ENCODE data around the gene SERAC1.

SERAC1 gene

DNA sequence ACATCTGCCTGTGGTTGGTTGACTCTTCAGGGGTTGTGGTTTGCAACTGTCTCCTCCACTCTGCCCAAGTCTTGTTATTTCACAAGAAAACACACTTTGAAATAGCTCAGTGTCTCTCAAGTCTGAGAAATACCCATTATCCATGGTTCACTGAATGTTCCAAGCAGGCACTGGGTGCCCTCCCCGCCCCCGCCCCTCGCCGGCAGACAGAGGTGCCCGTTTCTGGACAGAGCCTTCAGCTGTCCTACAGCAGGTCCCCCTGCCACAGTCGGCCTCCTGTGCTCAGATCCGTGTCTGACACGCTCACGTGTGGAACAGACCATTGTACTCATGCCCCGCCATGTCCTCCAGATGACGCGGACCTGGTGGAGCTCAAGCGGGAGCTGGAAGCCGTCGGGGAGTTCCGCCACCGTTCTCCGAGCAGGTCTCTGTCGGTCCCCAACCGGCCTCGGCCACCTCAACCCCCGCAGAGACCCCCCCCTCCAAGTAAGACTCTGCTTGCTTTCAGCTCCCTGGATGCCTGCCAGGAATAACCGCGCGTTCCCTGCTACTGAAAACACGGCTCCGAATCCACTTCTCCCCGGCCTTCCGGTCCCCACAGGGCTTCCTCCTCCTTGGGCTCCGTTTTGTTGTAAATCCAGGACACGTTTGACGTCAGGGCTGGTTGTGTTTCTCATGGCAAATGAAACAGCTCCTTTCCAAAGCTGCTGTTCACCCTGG is 81.4 kb downstream of the SERAC1 start:
- H3K27me3 ChIP-seq (ENCODE audit: insufficient read depth, low read length) = no peaks in the 10 kb centered on the region
- H3K9ac ChIP-seq (ENCODE audit: low read depth, low read length) = no peak overlapping the region
- H3K4me1 ChIP-seq (ENCODE audit: insufficient read depth, low read length) = no peaks in the 10 kb centered on the region
- no peak overlapping the region for H3K4me3 ChIP-seq (ENCODE audit: low read length)
- no peaks in the 10 kb centered on the region for H3K9me3 ChIP-seq (ENCODE audit: insufficient read depth, low read depth, low read length)
- H3K36me3 ChIP-seq (ENCODE audit: insufficient read depth, low read depth, low read length) = peaks cover 9% of the 10 kb centered on the region
- H3K27ac ChIP-seq (ENCODE audit: low read length) = no peak overlapping the region

DNA sequence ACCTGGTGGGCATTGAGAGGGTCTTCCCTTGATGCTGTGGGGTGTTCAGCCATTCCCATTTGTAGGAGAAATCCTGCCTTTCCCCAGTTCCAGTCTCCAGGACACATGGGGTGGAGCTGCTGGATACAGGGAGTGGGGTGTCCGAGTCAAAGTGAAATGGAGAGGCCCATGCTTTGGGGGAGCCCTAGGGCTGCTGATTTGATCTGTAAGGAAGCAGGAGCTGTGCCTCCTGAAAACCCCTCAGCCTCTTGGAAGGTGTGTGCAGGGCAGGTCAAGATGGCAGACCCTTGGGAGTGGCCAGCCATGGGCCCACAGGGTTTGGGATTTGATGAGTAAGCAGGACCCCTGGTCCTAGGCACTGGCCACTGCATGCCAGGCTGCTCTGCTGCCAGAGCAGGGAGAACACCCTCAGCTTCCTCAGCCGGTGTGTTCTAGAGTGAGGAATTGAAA is 82.0 kb downstream of the SERAC1 start:
- Histone ChIP-seq H3K4me3 (ENCODE audit: low read length) (no peak overlapping the region), H3K27ac (ENCODE audit: low read length) (no peak overlapping the region), H3K9me3 (ENCODE audit: insufficient read depth, low read depth, low read length) (no peaks in the 10 kb centered on the region), H3K9ac (ENCODE audit: low read depth, low read length) (no peak overlapping the region), H3K36me3 (ENCODE audit: insufficient read depth, low read depth, low read length) (peaks cover 15% of the 10 kb centered on the region), H3K4me1 (ENCODE audit: insufficient read depth, low read length) (no peaks in the 10 kb centered on the region), H3K27me3 (ENCODE audit: insufficient read depth, low read length) (no peaks in the 10 kb centered on the region)

DNA sequence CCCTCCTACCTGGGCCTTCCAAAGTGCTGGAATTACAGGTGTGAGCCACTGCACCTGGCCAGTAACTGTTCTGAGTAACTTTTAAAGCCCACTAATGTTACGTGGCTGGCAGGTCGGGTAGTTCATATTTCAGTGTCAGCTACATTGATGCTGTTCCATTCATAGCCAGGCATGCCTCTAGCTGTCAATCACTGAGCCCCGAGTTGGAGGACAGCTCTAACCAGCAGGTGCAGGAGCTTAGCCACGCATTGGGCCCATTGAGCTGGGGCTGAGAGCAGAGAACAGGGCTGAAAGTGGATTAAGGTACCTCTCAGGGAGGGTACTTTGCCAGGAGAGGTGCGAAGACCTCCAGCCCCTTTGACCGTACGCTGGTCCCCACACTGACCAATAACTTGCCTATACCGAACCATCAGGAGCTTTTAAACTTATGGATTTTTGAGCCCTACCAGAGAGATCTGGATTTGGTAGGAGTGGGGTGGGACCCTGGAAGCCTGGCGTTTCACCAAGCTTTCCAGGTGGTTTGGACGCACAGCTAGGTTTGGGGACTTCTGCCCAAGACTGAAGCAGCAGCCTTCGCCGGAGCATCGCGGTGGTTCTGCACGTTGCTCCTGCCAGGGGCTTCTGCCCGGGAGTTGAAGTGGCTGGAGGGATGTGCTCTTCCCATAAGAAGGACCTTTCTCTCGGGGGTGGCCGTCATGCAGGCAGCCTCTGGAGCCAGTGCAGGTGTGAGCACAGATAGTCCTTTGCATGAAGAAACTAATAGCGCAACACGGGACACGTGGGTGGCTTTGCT is 82.6 kb downstream of the SERAC1 start:
- H3K4me3 ChIP-seq (ENCODE audit: low read length) = no peak overlapping the region
- no peaks in the 10 kb centered on the region for H3K4me1 ChIP-seq (ENCODE audit: insufficient read depth, low read length)
- peaks cover 19% of the 10 kb centered on the region for H3K36me3 ChIP-seq (ENCODE audit: insufficient read depth, low read depth, low read length)
- H3K27me3 ChIP-seq (ENCODE audit: insufficient read depth, low read length) = no peaks in the 10 kb centered on the region
- H3K9ac ChIP-seq (ENCODE audit: low read depth, low read length) = no peak overlapping the region
- H3K9me3 ChIP-seq (ENCODE audit: insufficient read depth, low read depth, low read length) = no peaks in the 10 kb centered on the region
- no peak overlapping the region for H3K27ac ChIP-seq (ENCODE audit: low read length)

DNA sequence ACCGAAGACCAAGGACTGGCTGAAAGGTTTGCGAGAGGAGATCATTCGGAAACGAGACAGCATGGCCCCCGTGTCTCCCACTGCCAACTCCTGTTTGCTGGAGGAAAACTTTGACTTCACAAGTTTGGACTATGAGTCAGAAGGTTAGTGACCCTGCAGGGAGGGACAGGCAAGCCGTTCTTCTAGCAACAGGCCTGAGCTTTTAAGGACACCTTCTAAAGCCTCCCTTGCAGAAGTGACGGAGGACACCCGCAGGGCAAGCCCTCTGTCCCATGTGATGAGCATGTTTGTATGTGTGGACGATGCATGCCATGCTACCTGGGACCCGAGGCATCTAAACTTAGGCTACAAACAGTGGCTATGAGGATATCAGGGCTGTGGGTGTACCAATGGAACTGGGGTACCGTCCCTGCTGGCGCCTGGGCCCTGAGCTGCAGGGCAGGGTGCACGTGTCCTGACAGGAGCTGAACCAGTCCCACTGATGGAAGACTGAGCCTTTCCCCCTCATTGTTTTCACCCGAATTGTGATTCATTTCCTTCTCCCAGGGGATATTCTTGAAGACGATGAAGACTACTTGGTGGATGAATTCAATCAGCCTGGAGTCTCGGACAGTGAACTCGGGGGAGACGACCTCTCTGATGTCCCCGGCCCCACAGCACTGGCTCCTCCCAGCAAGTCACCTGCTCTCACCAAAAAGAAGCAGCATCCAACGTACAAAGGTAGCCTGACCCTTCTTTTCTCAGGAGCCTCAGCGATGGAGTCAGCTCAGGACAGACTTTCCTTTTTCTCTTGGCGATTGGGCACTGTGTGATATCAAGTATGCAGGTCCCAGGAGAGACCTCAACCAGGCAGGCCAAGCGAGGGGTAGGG is 84.4 kb downstream of the SERAC1 start:
- no peaks in the 10 kb centered on the region for H3K27me3 ChIP-seq (ENCODE audit: insufficient read depth, low read length)
- no peaks in the 10 kb centered on the region for H3K9me3 ChIP-seq (ENCODE audit: insufficient read depth, low read depth, low read length)
- H3K27ac ChIP-seq (ENCODE audit: low read length) = no peak overlapping the region
- H3K9ac ChIP-seq (ENCODE audit: low read depth, low read length) = no peak overlapping the region
- no peaks in the 10 kb centered on the region for H3K4me1 ChIP-seq (ENCODE audit: insufficient read depth, low read length)
- H3K36me3 ChIP-seq (ENCODE audit: insufficient read depth, low read depth, low read length) = peaks cover 17% of the 10 kb centered on the region
- no peak overlapping the region for H3K4me3 ChIP-seq (ENCODE audit: low read length)

DNA sequence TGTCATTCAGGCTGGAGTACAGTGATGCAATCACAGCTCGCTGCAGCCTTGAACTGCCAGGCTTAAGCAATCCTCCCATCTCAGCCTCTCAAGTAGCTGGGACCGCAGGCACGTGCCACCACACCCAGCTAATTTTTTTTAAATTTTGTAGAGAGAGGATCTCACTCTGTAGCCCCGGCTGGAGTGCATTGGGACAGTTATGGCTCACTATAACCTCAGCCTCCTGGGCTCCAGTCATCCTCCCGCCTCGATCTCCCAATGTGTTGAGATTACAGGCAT is 86.5 kb downstream of the SERAC1 start:
- no peaks in the 10 kb centered on the region for H3K9me3 ChIP-seq (ENCODE audit: insufficient read depth, low read depth, low read length)
- no peak overlapping the region for H3K9ac ChIP-seq (ENCODE audit: low read depth, low read length)
- no peaks in the 10 kb centered on the region for H3K4me1 ChIP-seq (ENCODE audit: insufficient read depth, low read length)
- H3K4me3 ChIP-seq (ENCODE audit: low read length) = no peak overlapping the region
- peaks cover 23% of the 10 kb centered on the region for H3K36me3 ChIP-seq (ENCODE audit: insufficient read depth, low read depth, low read length)
- no peaks in the 10 kb centered on the region for H3K27me3 ChIP-seq (ENCODE audit: insufficient read depth, low read length)
- H3K27ac ChIP-seq (ENCODE audit: low read length) = no peak overlapping the region

DNA sequence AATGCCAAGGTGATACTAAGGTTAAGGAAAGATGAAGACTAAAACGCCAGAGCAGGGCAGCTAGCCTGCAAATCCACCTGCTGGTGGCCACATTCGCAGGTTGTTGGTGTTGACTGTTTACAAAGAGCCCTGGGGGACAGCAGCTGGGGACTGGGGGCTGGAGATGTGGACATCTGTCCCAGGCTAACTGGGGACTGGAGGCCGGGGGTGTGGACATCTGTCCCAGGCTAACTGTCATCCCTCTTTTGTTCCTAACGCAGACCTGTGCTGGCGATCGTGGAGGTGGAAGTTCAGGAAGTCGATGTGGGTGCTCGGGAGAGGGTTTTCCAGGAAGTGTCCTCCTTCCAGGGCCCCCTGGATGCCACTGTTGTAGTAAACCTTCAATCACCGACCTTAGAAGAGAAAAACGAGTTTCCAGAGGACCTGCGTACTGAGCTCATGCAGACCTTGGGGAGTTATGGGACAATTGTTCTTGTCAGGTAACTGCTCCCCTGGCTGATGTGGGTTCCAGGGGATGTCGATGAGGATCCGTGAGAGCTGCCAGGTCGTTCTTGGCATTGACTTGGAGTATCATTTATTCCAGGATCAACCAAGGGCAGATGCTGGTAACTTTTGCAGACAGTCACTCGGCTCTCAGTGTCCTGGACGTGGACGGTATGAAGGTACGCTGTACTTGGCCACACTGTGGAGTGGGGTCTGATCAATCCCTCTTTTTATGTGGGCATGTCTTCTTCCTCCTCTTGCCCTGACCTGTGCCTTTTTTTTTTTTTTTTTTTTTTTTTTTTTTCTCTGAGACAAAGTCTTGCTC is 87.0 kb downstream of the SERAC1 start:
- Histone ChIP-seq H3K9ac (ENCODE audit: low read depth, low read length) (no peak overlapping the region), H3K27ac (ENCODE audit: low read length) (no peak overlapping the region), H3K9me3 (ENCODE audit: insufficient read depth, low read depth, low read length) (no peaks in the 10 kb centered on the region), H3K4me3 (ENCODE audit: low read length) (no peak overlapping the region), H3K36me3 (ENCODE audit: insufficient read depth, low read depth, low read length) (peaks cover 28% of the 10 kb centered on the region), H3K27me3 (ENCODE audit: insufficient read depth, low read length) (no peaks in the 10 kb centered on the region), H3K4me1 (ENCODE audit: insufficient read depth, low read length) (no peaks in the 10 kb centered on the region)

GRCh38 chr6:158078320-158078719 is 89.7 kb downstream of the SERAC1 start:
- Histone ChIP-seq H3K4me3 (ENCODE audit: low read length) (no peak overlapping the region), H3K36me3 (ENCODE audit: insufficient read depth, low read depth, low read length) (peaks cover 25% of the 10 kb centered on the region), H3K27ac (ENCODE audit: low read length) (no peak overlapping the region), H3K4me1 (ENCODE audit: insufficient read depth, low read length) (no peaks in the 10 kb centered on the region), H3K9me3 (ENCODE audit: insufficient read depth, low read depth, low read length) (no peaks in the 10 kb centered on the region), H3K9ac (ENCODE audit: low read depth, low read length) (no peak overlapping the region), H3K27me3 (ENCODE audit: insufficient read depth, low read length) (no peaks in the 10 kb centered on the region)

GRCh38 chr6:158077676-158078075 is 90.4 kb downstream of the SERAC1 start:
- no peak overlapping the region for H3K9ac ChIP-seq (ENCODE audit: low read depth, low read length)
- H3K4me3 ChIP-seq (ENCODE audit: low read length) = no peak overlapping the region
- no peaks in the 10 kb centered on the region for H3K9me3 ChIP-seq (ENCODE audit: insufficient read depth, low read depth, low read length)
- H3K36me3 ChIP-seq (ENCODE audit: insufficient read depth, low read depth, low read length) = peaks cover 25% of the 10 kb centered on the region
- H3K27me3 ChIP-seq (ENCODE audit: insufficient read depth, low read length) = no peaks in the 10 kb centered on the region
- H3K27ac ChIP-seq (ENCODE audit: low read length) = no peak overlapping the region
- H3K4me1 ChIP-seq (ENCODE audit: insufficient read depth, low read length) = no peaks in the 10 kb centered on the region

- Histone ChIP-seq H3K36me3 (ENCODE audit: insufficient read depth, low read depth, low read length) (peaks cover 23% of the 10 kb centered on the region), H3K27ac (ENCODE audit: low read length) (no peak overlapping the region), H3K9me3 (ENCODE audit: insufficient read depth, low read depth, low read length) (no peaks in the 10 kb centered on the region), H3K27me3 (ENCODE audit: insufficient read depth, low read length) (no peaks in the 10 kb centered on the region), H3K4me1 (ENCODE audit: insufficient read depth, low read length) (no peaks in the 10 kb centered on the region), H3K9ac (ENCODE audit: low read depth, low read length) (no peak overlapping the region), H3K4me3 (ENCODE audit: low read length) (no peak overlapping the region)
These were observed 91.5 kb downstream of the SERAC1 start for GRCh38 chr6:158076548-158076947.

GRCh38 chr6:158073776-158074175 is 94.3 kb downstream of the SERAC1 start:
- no peaks in the 10 kb centered on the region for H3K27me3 ChIP-seq (ENCODE audit: insufficient read depth, low read length)
- H3K4me3 ChIP-seq (ENCODE audit: low read length) = no peak overlapping the region
- no peaks in the 10 kb centered on the region for H3K9me3 ChIP-seq (ENCODE audit: insufficient read depth, low read depth, low read length)
- no peak overlapping the region for H3K27ac ChIP-seq (ENCODE audit: low read length)
- peaks cover 19% of the 10 kb centered on the region for H3K36me3 ChIP-seq (ENCODE audit: insufficient read depth, low read depth, low read length)
- H3K9ac ChIP-seq (ENCODE audit: low read depth, low read length) = no peak overlapping the region; the same call in 1 of the 2 replicates
- no peaks in the 10 kb centered on the region for H3K4me1 ChIP-seq (ENCODE audit: insufficient read depth, low read length)

DNA sequence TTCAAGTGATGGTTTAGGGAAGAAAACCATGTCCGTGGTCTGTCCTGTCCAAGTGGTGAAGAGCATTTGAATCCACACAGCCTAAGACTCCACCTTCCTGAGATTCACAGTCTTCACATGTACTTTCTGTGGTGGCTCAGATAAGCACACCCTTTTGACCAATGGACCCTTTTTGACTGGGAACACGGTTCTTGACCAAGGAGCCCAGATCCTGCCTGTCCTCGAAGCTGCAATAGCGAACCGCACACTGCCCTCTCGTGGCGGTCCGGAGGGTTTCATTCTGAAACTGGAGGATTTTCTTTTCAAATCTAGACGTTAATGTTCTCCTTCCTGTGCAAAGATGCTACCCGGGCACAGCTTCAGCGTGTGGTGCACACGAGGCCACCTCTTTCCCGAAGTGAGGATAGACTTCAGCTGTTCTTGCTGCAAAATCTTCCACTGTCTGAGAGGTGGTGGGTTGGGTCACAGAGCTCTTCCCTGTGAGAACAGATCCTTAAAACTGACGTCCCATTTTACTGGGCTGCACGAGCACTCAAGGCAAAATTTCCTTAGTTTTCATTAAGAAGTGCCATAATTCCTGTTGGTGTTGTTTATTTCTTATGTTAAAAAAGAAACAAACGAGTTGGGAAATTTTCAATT is 95.9 kb downstream of the SERAC1 start:
- Histone ChIP-seq H3K36me3 (ENCODE audit: insufficient read depth, low read depth, low read length) (peaks cover 11% of the 10 kb centered on the region), H3K4me3 (ENCODE audit: low read length) (no peak overlapping the region), H3K9ac (ENCODE audit: low read depth, low read length) (no peak overlapping the region)

More for the DNA sequence above, 95.9 kb downstream of the SERAC1 start:
- Histone ChIP-seq H3K27ac (ENCODE audit: low read length) (no peak overlapping the region), H3K27me3 (ENCODE audit: insufficient read depth, low read length) (no peaks in the 10 kb centered on the region), H3K4me1 (ENCODE audit: insufficient read depth, low read length) (no peaks in the 10 kb centered on the region), H3K9me3 (ENCODE audit: insufficient read depth, low read depth, low read length) (no peaks in the 10 kb centered on the region)
